Lower leg skin (tissue), 4 donors: Measurements from ENCODE around the gene HIC1. TPM values are rescaled to one million over a fixed set of nuclear protein-coding genes. Genes with fewer than 3 reads are reported as not detected.

Experiments
- DNase-seq, 2 donors: peaks; one replicate each; pipeline ENCODE4 v3.0.0-alpha.2; 2019; ENCODE audit warnings: low spot score in 2 of 2
- H3K4me3 ChIP-seq: fragments of 200-600 bp; sonication (generic); 2 replicates; pipeline ENCODE4 v1.5.1; 2017; ENCODE audit warnings: mild to moderate bottlenecking, low read depth; ENCODE audit not compliant: poor library complexity, severe bottlenecking
- POLR2A ChIP-seq, 2 donors: fragments of 450-650 bp; IDR thresholded peaks; one replicate each; pipeline ENCODE4 v1.6.1; 2016 to 2017; ENCODE audit warnings: antibody characterized with exemption in 2 of 2, mild to moderate bottlenecking in 1 of 2, moderate library complexity in 1 of 2
- WGBS, 2 donors: methylation state at CpG; one replicate each; pipeline ENCODE4 v1.1.5; 2018; 5-methylcytosine and 5-hydroxymethylcytosine counted together
- intact Hi-C: fragments of 100-400 bp; cut with DNase I; formaldehyde crosslinking; loops from one replicate; pipeline ENCODE4 v1.15.0; 2023; ENCODE audit warnings: low total_unique reads
- total RNA-seq, 4 donors: library from RNA; depleted of rRNA; stranded (reverse); fragments of >200 nt; gene quantifications; one replicate each; pipeline ENCODE4 v1.1.0, GENCODE V29; 2016
- TF ChIP-seq, protein P1 (sequence below), 3 donors: fragments of 450-650 bp; IDR thresholded peaks; one replicate each; pipeline ENCODE4 v1.5.1; 2016; ENCODE audit warnings: antibody characterized with exemption in 3 of 3, mild to moderate bottlenecking in 3 of 3, moderate library complexity in 2 of 3

Gene HIC1
- total RNA-seq, 4 donors from 2014 or later = 2.4 to 14.2 (median 5.3) TPM

GRCh38 chr17:2077040-2077439 lies 22.1 kb downstream of the HIC1 start:
- no peak overlapping the region for H3K4me3 ChIP-seq
- WGBS, 2 donors = 77 to 83% methylated on average over 8 of the region's 8 CpGs
- no peak for TF ChIP-seq POLR2A (IDR thresholded peaks at IDR 0.05)
- TF ChIP-seq, protein P1, sequence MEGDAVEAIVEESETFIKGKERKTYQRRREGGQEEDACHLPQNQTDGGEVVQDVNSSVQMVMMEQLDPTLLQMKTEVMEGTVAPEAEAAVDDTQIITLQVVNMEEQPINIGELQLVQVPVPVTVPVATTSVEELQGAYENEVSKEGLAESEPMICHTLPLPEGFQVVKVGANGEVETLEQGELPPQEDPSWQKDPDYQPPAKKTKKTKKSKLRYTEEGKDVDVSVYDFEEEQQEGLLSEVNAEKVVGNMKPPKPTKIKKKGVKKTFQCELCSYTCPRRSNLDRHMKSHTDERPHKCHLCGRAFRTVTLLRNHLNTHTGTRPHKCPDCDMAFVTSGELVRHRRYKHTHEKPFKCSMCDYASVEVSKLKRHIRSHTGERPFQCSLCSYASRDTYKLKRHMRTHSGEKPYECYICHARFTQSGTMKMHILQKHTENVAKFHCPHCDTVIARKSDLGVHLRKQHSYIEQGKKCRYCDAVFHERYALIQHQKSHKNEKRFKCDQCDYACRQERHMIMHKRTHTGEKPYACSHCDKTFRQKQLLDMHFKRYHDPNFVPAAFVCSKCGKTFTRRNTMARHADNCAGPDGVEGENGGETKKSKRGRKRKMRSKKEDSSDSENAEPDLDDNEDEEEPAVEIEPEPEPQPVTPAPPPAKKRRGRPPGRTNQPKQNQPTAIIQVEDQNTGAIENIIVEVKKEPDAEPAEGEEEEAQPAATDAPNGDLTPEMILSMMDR (IDR thresholded peaks at IDR 0.05) = no peak
- intact Hi-C loops = no loop called here
- DNase-seq = no peak

GRCh38 chr17:2081564-2081963 lies 26.7 kb downstream of the HIC1 start:
- intact Hi-C loops = no loop called here
- WGBS, 2 donors = 89 to 91% methylated on average over 9 of the region's 9 CpGs
- TF ChIP-seq, protein P1 (IDR thresholded peaks at IDR 0.05) = no peak
- TF ChIP-seq POLR2A (IDR thresholded peaks at IDR 0.05) = no peak

GRCh38 chr17:2082003-2082781 lies 27.3 kb downstream of the HIC1 start:
- H3K4me3 ChIP-seq = no peak overlapping the region
- 72 to 75% methylated on average over 9 of the region's 9 CpGs for WGBS, 2 donors
- no peak for DNase-seq
- TF ChIP-seq, protein P1 (IDR thresholded peaks at IDR 0.05) = no peak
- no peak for TF ChIP-seq POLR2A (IDR thresholded peaks at IDR 0.05)
- intact Hi-C loops = no loop called here

More at GRCh38 chr17:2081564-2081963, 26.7 kb downstream of the HIC1 start:
- H3K4me3 ChIP-seq = no peak overlapping the region
- DNase-seq = no peak

- no peak for TF ChIP-seq POLR2A (IDR thresholded peaks at IDR 0.05)
- TF ChIP-seq, protein P1 (IDR thresholded peaks at IDR 0.05) = no peak
- WGBS, 2 donors = 59 to 62% methylated on average over 7 of the region's 7 CpGs
- DNase-seq = peak in 1 of 2 donors; percentile 85
- intact Hi-C loops = no loop called here
- H3K4me3 ChIP-seq = no peak overlapping the region
Measured at GRCh38 chr17:2083613-2084035, 28.7 kb downstream of the HIC1 start.

GRCh38 chr17:2084036-2084765 lies 29.3 kb downstream of the HIC1 start:
- intact Hi-C loops = no loop called here
- no peak overlapping the region for H3K4me3 ChIP-seq
- DNase-seq = peak; percentile 74 to 91
- no peak for TF ChIP-seq POLR2A (IDR thresholded peaks at IDR 0.05)
- TF ChIP-seq, protein P1 (IDR thresholded peaks at IDR 0.05) = no peak
- 23 to 25% methylated on average over 8 of the region's 8 CpGs for WGBS, 2 donors
